ENCODE measurements around the gene TCERG1L.
"Not testable (repeated sequence)": the region's sequence is repeated elsewhere in the genome, so short reads cannot be mapped to it uniquely, and the experiment has no call there.

Gene TCERG1L

GRCh38 chr10:131162211-131162610 is 149.3 kb downstream of the TCERG1L start:
- DNase-seq: no peak

GRCh38 chr10:131161087-131161486 is 150.4 kb downstream of the TCERG1L start:
- no peak for DNase-seq

- DNase-seq: no peak
These were observed 151.2 kb downstream of the TCERG1L start for GRCh38 chr10:131160219-131160875.

- no peak for DNase-seq
These were observed 151.8 kb downstream of the TCERG1L start for GRCh38 chr10:131159771-131160170.

GRCh38 chr10:131158695-131159094 is 152.8 kb downstream of the TCERG1L start:
- no peak for DNase-seq

GRCh38 chr10:131157899-131158298 is 153.6 kb downstream of the TCERG1L start:
- DNase-seq: no peak

GRCh38 chr10:131155876-131156230 is 155.7 kb downstream of the TCERG1L start:
- DNase-seq: no peak

GRCh38 chr10:131155218-131155875 is 156.2 kb downstream of the TCERG1L start:
- no peak for DNase-seq

GRCh38 chr10:131154306-131155025 is 157.1 kb downstream of the TCERG1L start:
- DNase-seq: no peak

GRCh38 chr10:131152456-131152855 is 159.1 kb downstream of the TCERG1L start:
- DNase-seq: not testable (repeated sequence)

GRCh38 chr10:131150126-131150525 is 161.4 kb downstream of the TCERG1L start:
- no peak for DNase-seq

- no peak for DNase-seq
These were observed 161.9 kb downstream of the TCERG1L start for GRCh38 chr10:131149586-131149985.

GRCh38 chr10:131149111-131149510 is 162.4 kb downstream of the TCERG1L start:
- DNase-seq: no peak

- no peak for DNase-seq
These were observed 163.3 kb downstream of the TCERG1L start for GRCh38 chr10:131148270-131148669.

- DNase-seq: no peak
These were observed 164.1 kb downstream of the TCERG1L start for GRCh38 chr10:131147301-131147975.

- no peak for DNase-seq
These were observed 164.7 kb downstream of the TCERG1L start for GRCh38 chr10:131146790-131147189.

GRCh38 chr10:131145756-131146155 is 165.8 kb downstream of the TCERG1L start:
- DNase-seq: no peak

GRCh38 chr10:131144711-131145375 is 166.7 kb downstream of the TCERG1L start:
- no peak for DNase-seq

GRCh38 chr10:131144196-131144595 is 167.3 kb downstream of the TCERG1L start:
- DNase-seq: no peak

- no peak for DNase-seq
These were observed 167.9 kb downstream of the TCERG1L start for GRCh38 chr10:131143425-131144165.

GRCh38 chr10:131142517-131143380 is 168.8 kb downstream of the TCERG1L start:
- no peak for DNase-seq
